Effector memory CD4-positive, alpha-beta T cell (primary cell): Measurements from ENCODE around the gene CXCL14.

Source experiments
- DNase-seq, 3 donors: peaks; one replicate each; pipeline ENCODE4 v3.0.0-alpha.2; 2020
- H3K27ac ChIP-seq: 2 replicates; pipeline ENCODE4 v1.7.0; 2013; ENCODE audit warnings: mild to moderate bottlenecking, low read length, moderate library complexity; ENCODE audit not compliant: insufficient read depth, poor library complexity, severe bottlenecking
- H3K27me3 ChIP-seq: replicated peaks from 2 replicates; pipeline ENCODE4 v1.7.0; 2013; ENCODE audit warnings: mild to moderate bottlenecking, low read length; ENCODE audit not compliant: insufficient read depth, control insufficient read depth, poor library complexity, severe bottlenecking
- H3K36me3 ChIP-seq: 2 replicates; pipeline ENCODE4 v1.7.0; 2013; ENCODE audit warnings: mild to moderate bottlenecking, low read length, moderate library complexity; ENCODE audit not compliant: control insufficient read depth, insufficient read depth
- H3K4me1 ChIP-seq: 2 replicates; pipeline ENCODE4 v1.7.0; 2013; ENCODE audit warnings: low read length, mild to moderate bottlenecking; ENCODE audit not compliant: control insufficient read depth, insufficient read depth, poor library complexity, severe bottlenecking
- H3K4me3 ChIP-seq: 2 replicates; pipeline ENCODE4 v1.7.0; 2013; ENCODE audit warnings: low read length, low read depth, mild to moderate bottlenecking; ENCODE audit not compliant: insufficient read depth, poor library complexity, severe bottlenecking
- H3K9me3 ChIP-seq: 2 replicates; pipeline ENCODE4 v1.7.0; 2013; ENCODE audit warnings: mild to moderate bottlenecking, low read length, moderate library complexity; ENCODE audit not compliant: control insufficient read depth

The CXCL14 gene

DNA sequence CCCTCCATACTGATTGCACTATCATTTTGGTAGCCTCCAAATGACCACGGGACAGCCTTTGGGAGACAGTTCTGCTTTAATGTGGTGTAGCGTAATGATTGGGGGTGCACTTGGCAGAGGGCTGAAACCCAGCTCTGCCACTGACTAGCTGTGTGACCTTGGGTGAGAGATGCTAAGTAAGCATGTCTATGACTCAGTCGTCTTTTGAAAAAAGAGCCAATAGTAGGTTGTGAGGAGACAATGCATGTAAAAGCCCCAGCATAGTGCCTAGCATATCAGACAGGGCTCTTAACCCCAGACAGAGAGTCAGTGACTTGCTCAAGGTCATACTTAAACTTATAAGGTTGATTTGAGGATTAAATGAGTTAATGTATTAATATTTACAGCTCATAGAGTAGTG is 18.0 kb upstream of the CXCL14 start:
- H3K4me3 ChIP-seq: no peak overlapping the region
- H3K36me3 ChIP-seq: no peaks in the 10 kb centered on the region
- H3K27ac ChIP-seq: no peak overlapping the region
- no peaks in the 10 kb centered on the region for H3K27me3 ChIP-seq
- H3K4me1 ChIP-seq: no peaks in the 10 kb centered on the region
- H3K9me3 ChIP-seq: no peaks in the 10 kb centered on the region
- DNase-seq: no peak

DNA sequence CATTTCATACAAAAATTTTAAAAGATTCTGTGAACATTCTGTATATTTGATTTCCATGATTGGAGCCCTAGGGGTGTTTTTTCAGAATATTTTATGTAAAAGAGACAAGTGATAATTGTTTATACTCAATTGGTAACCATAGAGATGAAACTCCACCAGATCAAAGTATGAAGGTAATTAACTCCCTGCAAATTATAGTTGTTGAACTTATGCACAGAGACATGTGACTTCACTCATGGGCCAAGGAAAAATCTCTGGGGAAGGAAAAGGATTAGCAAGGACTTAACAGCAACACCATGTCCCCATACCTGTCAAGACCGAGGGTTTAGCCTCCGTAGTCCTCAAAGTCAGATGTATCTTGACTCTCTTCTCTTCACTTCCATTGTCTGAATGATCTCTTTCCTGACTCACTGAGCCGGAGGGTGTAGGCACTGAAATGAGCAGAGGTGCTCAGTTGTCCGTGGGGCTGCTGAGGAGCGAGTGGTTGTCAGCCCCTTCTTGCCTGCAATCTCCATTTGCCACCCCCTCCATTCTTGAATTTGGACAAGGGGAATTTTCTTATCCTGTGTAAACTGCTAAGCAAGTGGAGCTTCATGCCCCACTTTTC is 17.5 kb upstream of the CXCL14 start:
- no peak overlapping the region for H3K27ac ChIP-seq
- no peaks in the 10 kb centered on the region for H3K27me3 ChIP-seq
- H3K4me1 ChIP-seq: no peaks in the 10 kb centered on the region
- H3K9me3 ChIP-seq: no peaks in the 10 kb centered on the region
- no peaks in the 10 kb centered on the region for H3K36me3 ChIP-seq
- no peak overlapping the region for H3K4me3 ChIP-seq
- no peak for DNase-seq

DNA sequence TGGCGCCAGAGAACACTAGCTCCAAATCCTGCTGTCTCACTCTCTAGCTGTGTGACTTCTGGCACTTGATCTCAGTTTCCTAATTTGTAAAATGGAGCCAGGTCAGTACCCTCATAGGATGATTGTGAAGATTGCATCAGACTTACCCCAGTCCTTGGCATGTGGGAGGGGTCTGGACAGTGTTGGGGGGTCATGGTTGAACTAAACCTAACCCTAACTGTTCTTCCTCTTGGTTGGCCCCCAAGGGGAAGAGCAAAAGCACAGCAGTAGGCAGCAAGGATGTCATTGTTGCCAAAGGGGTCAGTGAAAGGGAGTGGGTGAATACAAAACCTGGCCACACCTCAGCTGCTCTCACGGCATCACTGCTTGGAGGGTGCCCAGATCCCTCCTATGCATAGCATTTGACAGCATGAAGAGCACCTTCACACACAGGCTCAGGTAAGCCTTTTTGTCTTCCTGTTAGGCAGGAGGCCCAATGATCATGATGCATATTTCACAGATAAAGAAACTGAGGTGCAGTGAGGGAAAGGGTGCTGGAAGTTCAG is 15.7 kb upstream of the CXCL14 start:
- Histone ChIP-seq H3K4me3 (no peak overlapping the region), H3K4me1 (no peaks in the 10 kb centered on the region), H3K9me3 (no peaks in the 10 kb centered on the region), H3K27me3 (peaks cover 2% of the 10 kb centered on the region), H3K36me3 (no peaks in the 10 kb centered on the region), H3K27ac (no peak overlapping the region)
- DNase-seq: no peak

DNA sequence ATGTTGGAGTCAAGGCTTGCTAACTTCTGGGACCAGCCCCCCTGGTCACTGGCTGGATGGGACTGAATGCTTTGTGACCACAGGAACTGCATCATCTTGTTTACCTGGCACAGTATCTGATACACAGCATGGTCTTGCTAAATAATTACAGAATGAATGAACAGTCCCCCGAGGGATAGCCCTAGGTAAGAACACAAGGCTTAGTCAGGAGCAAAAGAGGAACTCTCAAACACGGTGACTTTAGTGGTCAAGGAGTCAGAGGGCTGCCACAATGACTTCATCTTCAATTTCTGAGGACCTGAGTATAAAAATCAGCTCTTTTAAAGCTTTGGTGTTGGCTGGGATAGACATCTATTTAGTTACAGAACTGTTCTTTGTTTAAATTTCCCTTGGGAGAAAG is 15.1 kb upstream of the CXCL14 start:
- H3K9me3 ChIP-seq: no peaks in the 10 kb centered on the region
- DNase-seq: no peak
- H3K27ac ChIP-seq: no peak overlapping the region
- H3K4me1 ChIP-seq: no peaks in the 10 kb centered on the region
- H3K4me3 ChIP-seq: no peak overlapping the region
- H3K27me3 ChIP-seq: peaks cover 2% of the 10 kb centered on the region
- H3K36me3 ChIP-seq: no peaks in the 10 kb centered on the region

DNA sequence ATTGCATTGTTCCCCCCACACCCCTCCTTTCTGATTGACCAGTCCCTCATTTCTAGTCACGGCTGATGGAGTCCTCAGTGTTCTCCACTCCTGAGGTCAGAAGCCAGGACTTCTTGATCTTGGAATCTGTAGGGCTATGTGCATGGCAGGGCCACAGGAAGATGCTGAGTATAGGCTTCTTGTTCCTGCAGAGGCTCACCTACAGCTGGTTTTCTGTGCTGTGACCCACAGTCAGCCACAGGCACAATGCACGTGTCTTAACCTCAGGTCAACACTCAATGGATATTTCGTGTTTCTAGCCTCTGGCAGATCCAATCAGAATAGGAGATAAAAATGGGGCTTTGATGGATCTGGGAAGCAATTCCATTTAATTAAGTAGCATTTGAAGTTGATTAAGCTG is 14.3 kb upstream of the CXCL14 start:
- no peaks in the 10 kb centered on the region for H3K9me3 ChIP-seq
- H3K4me1 ChIP-seq: no peaks in the 10 kb centered on the region
- DNase-seq: no peak
- H3K4me3 ChIP-seq: no peak overlapping the region
- H3K36me3 ChIP-seq: no peaks in the 10 kb centered on the region
- no peak overlapping the region for H3K27ac ChIP-seq
- H3K27me3 ChIP-seq: peaks cover 2% of the 10 kb centered on the region

DNA sequence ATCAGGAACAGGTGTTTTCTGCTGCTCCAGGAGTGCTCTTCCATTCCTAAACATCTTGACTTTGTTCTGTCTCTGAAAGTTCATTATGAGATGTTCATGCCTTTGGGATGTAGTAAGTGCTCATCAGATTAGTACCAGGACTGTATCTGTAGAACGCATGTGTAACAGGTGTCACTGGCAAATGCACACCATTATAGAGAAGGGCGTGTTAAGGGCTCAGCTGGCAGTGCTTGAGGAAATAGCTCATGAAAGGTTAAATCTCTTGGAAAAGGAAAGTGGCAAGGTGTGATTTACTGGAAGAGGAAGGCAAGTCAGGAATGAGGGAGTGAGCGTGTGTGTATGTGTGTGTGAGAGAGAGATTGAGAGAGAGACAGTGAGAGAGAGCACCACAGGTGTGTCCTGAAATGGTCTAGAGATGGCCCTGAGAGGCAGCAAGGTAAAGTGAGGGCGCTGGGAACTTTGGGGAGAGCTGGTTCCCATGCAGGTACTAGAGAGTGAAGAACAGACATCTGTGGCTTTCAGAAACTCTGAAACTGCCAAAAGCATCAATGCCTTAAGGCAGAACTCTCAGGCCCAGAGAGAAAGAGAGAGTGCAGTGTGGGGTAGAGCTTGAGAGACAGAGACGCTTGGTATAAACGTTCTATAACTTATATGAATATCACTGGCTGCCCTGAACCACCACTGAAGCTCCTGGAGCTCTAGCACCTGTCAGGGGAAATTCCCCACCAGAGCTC is 13.7 kb upstream of the CXCL14 start:
- peaks cover 2% of the 10 kb centered on the region for H3K27me3 ChIP-seq
- no peak overlapping the region for H3K27ac ChIP-seq
- H3K4me3 ChIP-seq: no peak overlapping the region
- no peaks in the 10 kb centered on the region for H3K4me1 ChIP-seq
- DNase-seq: no peak
- H3K36me3 ChIP-seq: no peaks in the 10 kb centered on the region
- no peaks in the 10 kb centered on the region for H3K9me3 ChIP-seq

DNA sequence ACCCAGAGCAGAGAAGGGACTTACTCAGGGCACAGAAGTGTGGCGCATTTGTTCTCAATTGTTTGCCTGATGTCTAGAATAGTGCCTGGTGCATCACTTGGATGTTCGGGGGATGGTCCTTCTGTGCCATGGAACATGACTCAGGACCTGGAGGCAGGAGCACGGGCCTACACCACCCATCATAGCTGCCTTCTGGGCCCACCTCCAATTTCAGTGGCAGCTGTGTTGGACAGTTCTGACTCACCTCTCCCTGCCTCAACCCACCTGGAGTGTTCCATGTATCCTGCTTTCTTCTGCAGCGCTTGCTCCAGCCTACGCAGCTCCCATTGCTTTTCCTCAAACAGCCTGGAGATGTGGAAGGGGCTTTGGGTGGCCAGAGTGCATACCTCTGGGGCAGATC is 12.5 kb upstream of the CXCL14 start:
- Histone ChIP-seq H3K27me3 (peaks cover 2% of the 10 kb centered on the region), H3K4me1 (no peaks in the 10 kb centered on the region), H3K4me3 (no peak overlapping the region), H3K27ac (no peak overlapping the region), H3K9me3 (no peaks in the 10 kb centered on the region), H3K36me3 (no peaks in the 10 kb centered on the region)
- DNase-seq: no peak

DNA sequence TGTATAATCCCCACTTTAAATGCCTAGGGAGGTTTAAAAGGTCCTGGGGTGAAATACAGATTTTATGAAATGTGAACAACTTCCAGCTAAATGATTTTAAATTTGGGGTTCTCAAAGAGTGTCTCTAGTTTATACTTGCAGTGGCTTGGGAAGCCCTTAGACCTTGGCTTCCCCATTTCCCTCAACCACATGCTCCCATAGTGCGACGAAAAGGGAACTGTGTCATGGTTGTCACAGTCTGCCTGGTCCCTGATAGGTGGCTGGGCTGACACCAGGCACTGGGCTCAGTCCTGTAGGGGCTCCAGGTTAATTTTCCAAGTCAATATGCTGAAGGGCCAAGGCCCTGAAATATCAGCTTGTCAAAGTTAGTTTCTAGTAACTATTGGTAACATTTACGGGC is 10.4 kb upstream of the CXCL14 start:
- DNase-seq: no peak
- no peaks in the 10 kb centered on the region for H3K4me1 ChIP-seq
- no peaks in the 10 kb centered on the region for H3K9me3 ChIP-seq
- H3K27ac ChIP-seq: no peak overlapping the region
- H3K27me3 ChIP-seq: peaks cover 2% of the 10 kb centered on the region
- no peak overlapping the region for H3K4me3 ChIP-seq
- no peaks in the 10 kb centered on the region for H3K36me3 ChIP-seq

DNA sequence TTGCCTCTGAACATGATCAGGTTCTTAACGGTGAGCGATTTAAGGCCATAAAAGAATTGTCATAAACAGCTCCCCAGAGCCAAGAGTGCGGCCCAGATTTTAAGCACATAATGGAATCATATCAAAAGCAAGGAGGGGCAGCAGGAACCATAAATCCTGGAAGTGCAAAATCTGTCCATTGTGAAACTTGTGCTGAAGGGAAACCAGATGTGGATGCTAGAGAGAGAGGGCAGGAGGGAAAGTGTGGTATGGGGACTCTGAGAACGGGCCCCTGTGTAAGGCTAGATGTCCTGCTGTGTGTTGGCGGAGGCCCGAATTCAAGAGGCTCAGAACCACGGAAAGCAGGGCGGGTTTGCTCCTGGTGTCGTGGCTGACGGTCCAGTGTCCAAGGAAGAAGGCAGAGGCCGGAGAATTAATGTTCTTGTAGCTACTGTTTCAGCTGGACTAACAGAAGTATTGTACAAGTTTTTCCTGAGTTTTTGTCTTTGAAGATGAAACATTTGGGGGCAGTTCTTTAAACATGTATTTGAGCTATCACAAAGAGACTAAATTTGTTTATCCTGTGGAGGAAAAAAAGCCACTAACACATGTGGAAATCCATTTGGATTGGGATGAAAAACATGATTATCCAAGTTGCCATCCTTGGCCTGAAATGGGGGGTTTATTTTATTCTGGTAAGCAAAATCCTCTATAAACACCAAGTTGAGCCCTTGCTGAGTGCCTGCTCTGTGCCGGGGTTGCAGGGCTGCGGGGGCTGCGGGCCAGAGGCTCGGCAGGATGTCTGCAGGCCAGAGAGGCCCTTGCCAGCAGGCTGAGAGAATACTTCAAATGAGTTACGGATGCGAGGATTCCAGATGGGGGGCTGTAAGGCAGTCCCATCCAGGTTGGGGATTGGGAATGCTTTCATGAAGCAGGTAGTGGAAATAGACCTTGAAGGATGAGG is 9.2 kb upstream of the CXCL14 start:
- no peaks in the 10 kb centered on the region for H3K36me3 ChIP-seq
- no peak overlapping the region for H3K4me3 ChIP-seq
- no peaks in the 10 kb centered on the region for H3K4me1 ChIP-seq
- H3K27ac ChIP-seq: no peak overlapping the region
- H3K9me3 ChIP-seq: no peaks in the 10 kb centered on the region
- no peak for DNase-seq
- peaks cover 2% of the 10 kb centered on the region for H3K27me3 ChIP-seq
